Hematopoietic multipotent progenitor cell treated with erythropoietin and hydrocortisone succinate and interleukin-3 and kit ligand, for 17 days (in vitro differentiated cells): ENCODE data around the gene C2orf74.
"Not testable (repeated sequence)": the region's sequence is repeated elsewhere in the genome, so short reads cannot be mapped to it uniquely, and the experiment has no call there.

Source experiments
- DNase-seq: peaks from one replicate; pipeline ENCODE4 v3.0.0-alpha.2; 2015; ENCODE audit warnings: low spot score

C2orf74 gene

GRCh38 chr2:61173116-61173515 is 11.1 kb downstream of the C2orf74 start:
- no peak for DNase-seq

GRCh38 chr2:61175036-61175435 is 13.0 kb downstream of the C2orf74 start:
- no peak for DNase-seq

GRCh38 chr2:61176755-61177726 is 15.1 kb downstream of the C2orf74 start:
- DNase-seq: peak; percentile 87

GRCh38 chr2:61177727-61178549 is 15.9 kb downstream of the C2orf74 start:
- DNase-seq: no peak

GRCh38 chr2:61178603-61179545 is 16.9 kb downstream of the C2orf74 start:
- DNase-seq: no peak

GRCh38 chr2:61179701-61180639 is 18.0 kb downstream of the C2orf74 start:
- peak; percentile 31 for DNase-seq

GRCh38 chr2:61180686-61181085 is 18.7 kb downstream of the C2orf74 start:
- DNase-seq: no peak

- DNase-seq: no peak
These were observed 19.5 kb downstream of the C2orf74 start for GRCh38 chr2:61181382-61182058.

GRCh38 chr2:61182059-61182383 is 20.0 kb downstream of the C2orf74 start:
- no peak for DNase-seq

GRCh38 chr2:61183795-61184194 is 21.8 kb downstream of the C2orf74 start:
- DNase-seq: no peak

GRCh38 chr2:61184263-61184662 is 22.3 kb downstream of the C2orf74 start:
- DNase-seq: no peak

GRCh38 chr2:61185231-61185728 is 23.3 kb downstream of the C2orf74 start:
- DNase-seq: no peak

GRCh38 chr2:61187085-61187484 is 25.1 kb downstream of the C2orf74 start:
- DNase-seq: no peak

- no peak for DNase-seq
These were observed 31.9 kb downstream of the C2orf74 start for GRCh38 chr2:61193670-61194561.

- DNase-seq: not testable (repeated sequence)
These were observed 32.7 kb downstream of the C2orf74 start for GRCh38 chr2:61194646-61195045.

GRCh38 chr2:61196671-61197070 is 34.7 kb downstream of the C2orf74 start:
- no peak for DNase-seq

- DNase-seq: no peak
These were observed 43.1 kb downstream of the C2orf74 start for GRCh38 chr2:61205132-61205531.

GRCh38 chr2:61210332-61210981 is 48.5 kb downstream of the C2orf74 start:
- DNase-seq: no peak
